Testis (tissue), 2 donors: ENCODE measurements around the gene PPP2R5D.

ENCODE experiments used
- POLR2A ChIP-seq: fragments of 450-650 bp; IDR thresholded peaks from one replicate; pipeline ENCODE4 v1.6.1; 2017; ENCODE audit warnings: antibody characterized with exemption, mild to moderate bottlenecking, moderate library complexity
- TF ChIP-seq, protein P1 (sequence below), 3 experiments: fragments of 450-650 bp in 2 of 3; fragments of 200-600 bp in 1 of 3; sonication (generic) in 1 of 3; IDR thresholded peaks; one replicate each; pipeline ENCODE4 v1.5.1; 2016 to 2019; ENCODE audit warnings: antibody characterized with exemption in 3 of 3, mild to moderate bottlenecking in 2 of 3, moderate library complexity in 1 of 3

DNA sequence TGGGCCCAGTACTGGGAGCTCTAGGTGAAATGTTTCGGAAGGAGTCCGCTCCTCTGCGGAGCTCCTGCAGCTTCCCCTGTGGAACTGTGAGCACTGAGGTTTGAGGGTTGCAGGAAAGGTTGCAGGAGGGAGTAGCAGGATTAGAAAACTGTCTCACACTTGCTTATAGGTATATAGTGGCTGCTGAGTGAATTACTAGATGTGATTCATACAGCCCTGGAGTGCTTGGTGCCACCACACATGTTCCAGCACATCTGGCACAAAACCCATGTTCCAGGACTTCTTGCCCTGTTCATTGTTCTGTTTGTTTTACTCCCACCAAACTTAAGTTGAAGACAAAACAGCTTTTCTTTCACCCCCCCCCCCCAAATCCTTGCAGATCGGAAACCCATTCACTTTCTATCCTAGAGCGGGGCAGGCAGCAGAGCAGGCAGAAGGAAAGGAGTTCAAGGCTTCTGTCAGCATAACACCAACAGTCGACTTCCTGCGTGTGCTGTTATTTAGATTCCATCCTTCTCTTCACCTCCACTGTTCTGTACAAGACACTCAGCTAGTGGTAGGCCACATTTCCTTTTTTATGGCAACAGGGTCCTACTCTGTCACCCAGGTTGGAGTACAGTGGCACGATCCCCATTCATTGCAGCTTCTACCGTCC, 4.7 kb upstream of the PPP2R5D start:
- TF ChIP-seq, protein P1, sequence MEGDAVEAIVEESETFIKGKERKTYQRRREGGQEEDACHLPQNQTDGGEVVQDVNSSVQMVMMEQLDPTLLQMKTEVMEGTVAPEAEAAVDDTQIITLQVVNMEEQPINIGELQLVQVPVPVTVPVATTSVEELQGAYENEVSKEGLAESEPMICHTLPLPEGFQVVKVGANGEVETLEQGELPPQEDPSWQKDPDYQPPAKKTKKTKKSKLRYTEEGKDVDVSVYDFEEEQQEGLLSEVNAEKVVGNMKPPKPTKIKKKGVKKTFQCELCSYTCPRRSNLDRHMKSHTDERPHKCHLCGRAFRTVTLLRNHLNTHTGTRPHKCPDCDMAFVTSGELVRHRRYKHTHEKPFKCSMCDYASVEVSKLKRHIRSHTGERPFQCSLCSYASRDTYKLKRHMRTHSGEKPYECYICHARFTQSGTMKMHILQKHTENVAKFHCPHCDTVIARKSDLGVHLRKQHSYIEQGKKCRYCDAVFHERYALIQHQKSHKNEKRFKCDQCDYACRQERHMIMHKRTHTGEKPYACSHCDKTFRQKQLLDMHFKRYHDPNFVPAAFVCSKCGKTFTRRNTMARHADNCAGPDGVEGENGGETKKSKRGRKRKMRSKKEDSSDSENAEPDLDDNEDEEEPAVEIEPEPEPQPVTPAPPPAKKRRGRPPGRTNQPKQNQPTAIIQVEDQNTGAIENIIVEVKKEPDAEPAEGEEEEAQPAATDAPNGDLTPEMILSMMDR (IDR thresholded peaks at IDR 0.05) = no peak
- TF ChIP-seq POLR2A = no peak
